ENCODE data around the gene POTEG.
"Not testable (repeated sequence)": the region's sequence is repeated elsewhere in the genome, so short reads cannot be mapped to it uniquely, and the experiment has no call there.

GRCh38 chr14:19383008-19383584 lies 51.0 kb downstream of the POTEG start:
- TF ChIP-seq EZH2 (IDR thresholded peaks at IDR 0.05); POLR2AphosphoS5 (IDR thresholded peaks at IDR 0.05; ENCODE audit: borderline replicate concordance, low read depth, low read length); FOXP2 (optimal IDR thresholded peaks at IDR 0.05; ENCODE audit: control extremely low read depth, extremely low read length, insufficient read depth): not testable (repeated sequence)

All from SK-N-MC (cell line).